Gastrocnemius medialis (tissue), 4 donors: ENCODE data around the gene FNDC3B. TPM values are rescaled to one million over a fixed set of nuclear protein-coding genes. Genes with fewer than 3 reads are reported as not detected.

ENCODE experiments used
- ATAC-seq, 2 donors: fragments of 150-250 bp; one replicate each; pipeline ENCODE4 v1.9.1; 2016
- DNase-seq, 2 donors: peaks; one replicate each; pipeline ENCODE4 v3.0.0-alpha.2; 2019
- H3K27ac ChIP-seq, 4 donors: fragments of 200-600 bp; sonication (generic); 1 replicate in 1 of 4; 2 replicates in 3 of 4; pipeline ENCODE4 v1.5.1; 2016 to 2018; ENCODE audit warnings: mild to moderate bottlenecking in 2 of 4, moderate library complexity in 1 of 4
- H3K27me3 ChIP-seq, 3 donors: fragments of 200-600 bp; sonication (generic) in 2 of 3; 1 replicate in 1 of 3; 2 replicates in 2 of 3; pipeline versions ENCODE4 v1.5.1 to v1.6.0; 2016 to 2019; ENCODE audit warnings: mild to moderate bottlenecking in 1 of 3, moderate library complexity in 1 of 3
- H3K36me3 ChIP-seq, 2 donors: fragments of 200-600 bp; sonication (generic) in 1 of 2; one replicate each; pipeline ENCODE4 v1.5.1; 2017 to 2018
- H3K4me1 ChIP-seq, 2 donors: fragments of 200-600 bp; sonication (generic) in 1 of 2; one replicate each; pipeline ENCODE4 v1.5.1; 2016 to 2017; ENCODE audit warnings: mild to moderate bottlenecking in 2 of 2
- H3K4me3 ChIP-seq, 4 donors: fragments of 200-600 bp; sonication (generic) in 3 of 4; 1 replicate in 1 of 4; 2 replicates in 3 of 4; pipeline ENCODE4 v1.5.1; 2016 to 2019; ENCODE audit warnings: mild to moderate bottlenecking in 2 of 4
- H3K9me3 ChIP-seq, 3 donors: fragments of 200-600 bp; sonication (generic) in 2 of 3; 1 replicate in 1 of 3; 2 replicates in 2 of 3; pipeline ENCODE4 v1.5.1; 2016 to 2019
- CTCF ChIP-seq, 5 experiments: fragments of 450-650 bp in 3 of 5; fragments of 200-600 bp in 2 of 5; sonication (generic) in 2 of 5; IDR thresholded peaks in 4 of 5; conservative IDR thresholded peaks in 1 of 5; 1 replicate in 4 of 5; 2 replicates in 1 of 5; pipeline ENCODE4 v1.5.1; 2016 to 2019; ENCODE audit warnings: antibody characterized with exemption in 5 of 5, mild to moderate bottlenecking in 3 of 5, moderate library complexity in 3 of 5
- POLR2A ChIP-seq, 2 donors: fragments of 450-650 bp; IDR thresholded peaks; one replicate each; pipeline ENCODE4 v1.6.1; 2017; ENCODE audit warnings: antibody characterized with exemption in 2 of 2, mild to moderate bottlenecking in 2 of 2, moderate library complexity in 2 of 2
- in situ Hi-C, 4 donors: fragments of 200-750 bp; cut with MboI; loops; one replicate each; pipeline versions ENCODE4 v1.15.0 to v1.8.0; 2017; ENCODE audit warnings: low sequenced_read_pairs in 4 of 4
- intact Hi-C: fragments of 100-400 bp; cut with DNase I; formaldehyde crosslinking; loops from one replicate; pipeline ENCODE4 v1.15.1; 2023; ENCODE audit warnings: low total_unique reads
- total RNA-seq, 4 donors: library from RNA; depleted of rRNA; stranded (reverse); fragments of >200 nt; gene quantifications; one replicate each; pipeline versions ENCODE4 v1.1.0 to v1.2.3, GENCODE V29; 2016

Gene FNDC3B
- total RNA-seq, 4 donors from 2014 or later: 42.5 to 110 (median 74.2) TPM

- DNase-seq: no peak
- no peaks in the 10 kb centered on the region for H3K36me3 ChIP-seq
- no peak for ATAC-seq
- intact Hi-C loops (loop anchor here (2.0 to 10.0 kb wide), 3 partner anchors 167 to 440 kb away; no protein-coding TSS in a partner anchor), in situ Hi-C loops (loop anchor here in 3 of 4 donors (10.0 to 25.0 kb wide), 4 partner anchors 277 to 452 kb away; no protein-coding TSS in a partner anchor)
- H3K4me1 ChIP-seq: peaks cover 0 to 2% of the 10 kb centered on the region in 2 donors
- TF ChIP-seq CTCF (IDR thresholded peaks at IDR 0.05 in 4 of 5, conservative IDR thresholded peaks at IDR 0.05 in 1 of 5) (peak; percentile 45 to 60 (median 51)), POLR2A (IDR thresholded peaks at IDR 0.05) (no peak)
- no peak overlapping the region for H3K27ac ChIP-seq
- no peaks in the 10 kb centered on the region for H3K27me3 ChIP-seq
- no peak overlapping the region for H3K4me3 ChIP-seq
- H3K9me3 ChIP-seq: no peaks in the 10 kb centered on the region
Measured at GRCh38 chr3:172034786-172035685, 4.3 kb upstream of the FNDC3B start.

GRCh38 chr3:172036541-172037215 is 2.7 kb upstream of the FNDC3B start:
- no peak overlapping the region for H3K27ac ChIP-seq
- intact Hi-C loops: loop anchor here (5.0 to 10.0 kb wide), 2 partner anchors 166 to 438 kb away; no protein-coding TSS in a partner anchor
- DNase-seq: no peak
- no peak for ATAC-seq
- no peaks in the 10 kb centered on the region for H3K36me3 ChIP-seq
- TF ChIP-seq POLR2A (IDR thresholded peaks at IDR 0.05): no peak
- no peak for TF ChIP-seq CTCF (IDR thresholded peaks at IDR 0.05 in 4 of 5, conservative IDR thresholded peaks at IDR 0.05 in 1 of 5)
- H3K9me3 ChIP-seq: no peaks in the 10 kb centered on the region
- in situ Hi-C loops: loop anchor here in 3 of 4 donors (10.0 to 25.0 kb wide), 4 partner anchors 276 to 451 kb away; no protein-coding TSS in a partner anchor
- H3K4me3 ChIP-seq: no peak overlapping the region
- H3K27me3 ChIP-seq: no peaks in the 10 kb centered on the region
- H3K4me1 ChIP-seq: peaks cover 3 to 10% of the 10 kb centered on the region in 2 donors

DNA sequence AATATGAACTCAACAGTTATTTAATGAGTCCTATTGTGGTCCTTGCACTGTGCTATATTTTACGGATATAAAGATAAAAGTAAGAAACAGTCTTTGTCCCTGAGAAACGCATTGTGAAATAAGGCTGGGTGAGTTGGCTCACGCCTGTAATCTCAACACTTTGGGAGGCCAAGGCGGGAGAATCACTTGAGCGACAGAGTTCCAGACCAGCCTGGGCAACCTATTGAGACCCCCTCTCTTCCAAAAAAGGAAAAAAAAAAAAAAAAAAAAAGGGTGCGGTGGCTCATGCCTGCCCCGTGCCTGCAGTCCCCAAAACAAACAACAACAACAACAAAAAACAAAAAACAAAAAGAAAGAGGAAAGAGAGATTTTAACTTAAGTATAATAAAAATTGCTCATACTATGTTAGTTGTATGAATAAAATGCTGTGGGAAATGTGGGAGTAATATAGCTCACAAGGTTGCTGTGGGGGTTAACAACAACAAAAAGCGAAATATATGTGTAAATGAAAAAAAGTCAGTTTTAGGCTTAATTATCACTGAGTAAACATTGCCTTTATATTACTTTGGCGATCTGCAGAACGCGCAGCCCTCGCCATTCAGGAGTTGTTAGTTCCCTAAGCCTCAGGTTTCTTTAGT is 461 bp upstream of the FNDC3B start:
- Histone ChIP-seq H3K27me3 (no peaks in the 10 kb centered on the region), H3K36me3 (no peaks in the 10 kb centered on the region), H3K27ac (peak overlapping the region; percentile 99 to 100 (median 99)), H3K9me3 (no peaks in the 10 kb centered on the region), H3K4me1 (peaks cover 21 to 28% of the 10 kb centered on the region in 2 donors), H3K4me3 (peak overlapping the region; percentile 94 to 100 (median 98))
- ATAC-seq (no peak), DNase-seq (peak in 1 of 2 donors; percentile 39)
- no peak for TF ChIP-seq POLR2A (IDR thresholded peaks at IDR 0.05)
- no peak for TF ChIP-seq CTCF (IDR thresholded peaks at IDR 0.05 in 4 of 5, conservative IDR thresholded peaks at IDR 0.05 in 1 of 5)
- intact Hi-C loops: loop anchor here (2.0 to 10.0 kb wide), 4 partner anchors 88 to 436 kb away; no protein-coding TSS in a partner anchor
- in situ Hi-C loops: loop anchor here in 3 of 4 donors (10.0 to 25.0 kb wide), 4 partner anchors 273 to 448 kb away; no protein-coding TSS in a partner anchor
